ENCODE data around the gene KIF26B.
"Not testable (repeated sequence)": the region's sequence is repeated elsewhere in the genome, so short reads cannot be mapped to it uniquely, and the experiment has no call there.

Gene KIF26B

GRCh38 chr1:245700631-245701030 lies 545.8 kb downstream of the KIF26B start:
- no peak for DNase-seq (ENCODE audit: low spot score)

- no peak for DNase-seq (ENCODE audit: low spot score)
Measured at GRCh38 chr1:245701631-245702030, 546.8 kb downstream of the KIF26B start.

- no peak for DNase-seq (ENCODE audit: low spot score)
Measured at GRCh38 chr1:245702346-245702745, 547.6 kb downstream of the KIF26B start.

- DNase-seq (ENCODE audit: low spot score) = no peak
Measured at GRCh38 chr1:245704341-245704740, 549.6 kb downstream of the KIF26B start.

- DNase-seq (ENCODE audit: low spot score) = peak; percentile 43
Measured at GRCh38 chr1:245704765-245705164, 550.0 kb downstream of the KIF26B start.

GRCh38 chr1:245707941-245708340 lies 553.2 kb downstream of the KIF26B start:
- no peak for DNase-seq (ENCODE audit: low spot score)

- DNase-seq (ENCODE audit: low spot score) = no peak
Measured at GRCh38 chr1:245710961-245711903, 556.4 kb downstream of the KIF26B start.

GRCh38 chr1:245714027-245714426 lies 559.2 kb downstream of the KIF26B start:
- DNase-seq (ENCODE audit: low spot score) = not testable (repeated sequence)

- DNase-seq (ENCODE audit: low spot score) = no peak
Measured at GRCh38 chr1:245715291-245715701, 560.5 kb downstream of the KIF26B start.

- DNase-seq (ENCODE audit: low spot score) = peak; percentile 66
Measured at GRCh38 chr1:245715970-245716369, 561.2 kb downstream of the KIF26B start.

- no peak for DNase-seq (ENCODE audit: low spot score)
Measured at GRCh38 chr1:245716561-245716960, 561.8 kb downstream of the KIF26B start.

GRCh38 chr1:245717611-245718010 lies 562.8 kb downstream of the KIF26B start:
- DNase-seq (ENCODE audit: low spot score) = no peak

GRCh38 chr1:245718123-245718522 lies 563.3 kb downstream of the KIF26B start:
- DNase-seq (ENCODE audit: low spot score) = no peak

GRCh38 chr1:245718951-245719350 lies 564.2 kb downstream of the KIF26B start:
- DNase-seq (ENCODE audit: low spot score) = no peak

- no peak for DNase-seq (ENCODE audit: low spot score)
Measured at GRCh38 chr1:245721488-245721887, 566.7 kb downstream of the KIF26B start.

GRCh38 chr1:245728035-245728434 lies 573.2 kb downstream of the KIF26B start:
- DNase-seq (ENCODE audit: low spot score) = not testable (repeated sequence)

- DNase-seq (ENCODE audit: low spot score) = no peak
Measured at GRCh38 chr1:245730801-245731200, 576.0 kb downstream of the KIF26B start.

GRCh38 chr1:245740336-245740735 lies 585.6 kb downstream of the KIF26B start:
- not testable (repeated sequence) for DNase-seq (ENCODE audit: low spot score)

GRCh38 chr1:245742896-245743295 lies 588.1 kb downstream of the KIF26B start:
- DNase-seq (ENCODE audit: low spot score) = no peak

- DNase-seq (ENCODE audit: low spot score) = no peak
Measured at GRCh38 chr1:245748240-245748639, 593.5 kb downstream of the KIF26B start.

- DNase-seq (ENCODE audit: low spot score) = no peak
Measured at GRCh38 chr1:245748646-245749045, 593.9 kb downstream of the KIF26B start.

GRCh38 chr1:245749053-245749452 lies 594.3 kb downstream of the KIF26B start:
- DNase-seq (ENCODE audit: low spot score) = no peak

- DNase-seq (ENCODE audit: low spot score) = no peak
Measured at GRCh38 chr1:245750261-245750660, 595.5 kb downstream of the KIF26B start.

- DNase-seq (ENCODE audit: low spot score) = no peak
Measured at GRCh38 chr1:245751116-245751515, 596.3 kb downstream of the KIF26B start.

Data from AG08396 (cell line).